ENCODE data around the gene TAOK1. TPM values are rescaled to one million over a fixed set of nuclear protein-coding genes. Genes with fewer than 3 reads are reported as not detected.

The TAOK1 gene
- polyA plus RNA-seq, 1 experiment, result 34.2 TPM

GRCh38 chr17:29575511-29576213 lies 185.5 kb downstream of the TAOK1 start:
- H3K27me3 ChIP-seq (ENCODE audit: control insufficient read depth, insufficient read depth, low read length), result no peaks in the 10 kb centered on the region
- H3K4me3 ChIP-seq (ENCODE audit: low read depth, low read length), result no peak overlapping the region
- TF ChIP-seq, protein P1, sequence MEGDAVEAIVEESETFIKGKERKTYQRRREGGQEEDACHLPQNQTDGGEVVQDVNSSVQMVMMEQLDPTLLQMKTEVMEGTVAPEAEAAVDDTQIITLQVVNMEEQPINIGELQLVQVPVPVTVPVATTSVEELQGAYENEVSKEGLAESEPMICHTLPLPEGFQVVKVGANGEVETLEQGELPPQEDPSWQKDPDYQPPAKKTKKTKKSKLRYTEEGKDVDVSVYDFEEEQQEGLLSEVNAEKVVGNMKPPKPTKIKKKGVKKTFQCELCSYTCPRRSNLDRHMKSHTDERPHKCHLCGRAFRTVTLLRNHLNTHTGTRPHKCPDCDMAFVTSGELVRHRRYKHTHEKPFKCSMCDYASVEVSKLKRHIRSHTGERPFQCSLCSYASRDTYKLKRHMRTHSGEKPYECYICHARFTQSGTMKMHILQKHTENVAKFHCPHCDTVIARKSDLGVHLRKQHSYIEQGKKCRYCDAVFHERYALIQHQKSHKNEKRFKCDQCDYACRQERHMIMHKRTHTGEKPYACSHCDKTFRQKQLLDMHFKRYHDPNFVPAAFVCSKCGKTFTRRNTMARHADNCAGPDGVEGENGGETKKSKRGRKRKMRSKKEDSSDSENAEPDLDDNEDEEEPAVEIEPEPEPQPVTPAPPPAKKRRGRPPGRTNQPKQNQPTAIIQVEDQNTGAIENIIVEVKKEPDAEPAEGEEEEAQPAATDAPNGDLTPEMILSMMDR (IDR thresholded peaks at IDR 0.05; ENCODE audit: low read depth, low read length), result no peak
- no peak for DNase-seq (ENCODE audit: low read depth, low spot score)
- no peaks in the 10 kb centered on the region; the same call in 1 of the 2 replicates for H3K9me3 ChIP-seq (ENCODE audit: control insufficient read depth, insufficient read depth, low read length)
- POLR2A ChIA-PET, result interaction anchor here (0.7 kb wide), 1 partner anchor 159 kb away, joined by 3 read pairs; no protein-coding TSS in a partner anchor
- CTCF ChIA-PET, result interaction anchor here (0.6 to 9.4 kb wide), 3 partner anchors 38 to 206 kb away, joined by 4 to 77 read pairs (median 10); no protein-coding TSS in a partner anchor
- H3K27ac ChIP-seq (ENCODE audit: low read depth, low read length), result no peak overlapping the region

DNA sequence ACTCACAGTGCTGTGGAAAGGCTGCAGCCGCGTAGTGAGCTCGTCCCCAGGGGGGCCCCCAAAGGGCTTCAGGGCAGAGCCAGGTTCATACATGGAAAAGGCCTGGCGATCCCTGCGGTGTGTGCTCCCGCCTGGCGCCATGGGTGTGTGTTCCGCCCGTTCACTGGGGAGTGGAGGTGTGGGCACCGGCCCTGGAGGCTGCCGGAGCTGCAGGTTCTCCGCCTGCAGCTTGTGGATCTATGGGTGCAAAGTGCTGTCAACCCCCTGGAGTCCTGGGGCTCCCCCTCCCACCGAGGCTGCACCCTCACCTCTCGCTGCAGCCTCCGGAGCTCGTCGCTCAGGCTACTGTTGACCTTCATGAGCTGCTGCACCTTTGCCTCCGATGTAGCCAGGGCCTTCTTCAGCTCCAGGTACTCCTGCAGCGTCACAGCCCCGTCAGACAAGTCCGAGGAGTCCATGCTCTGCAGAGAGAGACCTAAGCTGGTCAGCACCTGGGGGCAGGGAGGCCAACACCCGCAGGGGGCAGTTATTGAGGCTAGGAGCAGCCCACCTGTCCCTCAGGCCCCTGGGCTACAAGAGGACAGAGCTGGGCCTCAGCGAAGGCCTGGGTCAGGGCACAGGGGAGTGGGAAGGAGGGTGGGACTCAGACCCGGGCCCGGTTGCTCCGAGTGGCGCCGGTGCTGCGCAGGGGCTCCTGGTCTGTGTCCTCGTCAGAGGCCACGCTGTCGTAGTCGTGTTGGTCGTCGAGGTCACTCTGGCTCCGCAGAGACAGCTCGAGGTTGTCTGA lies 186.2 kb downstream of the TAOK1 start:
- H3K4me3 ChIP-seq (ENCODE audit: low read depth, low read length), result no peak overlapping the region
- H3K27me3 ChIP-seq (ENCODE audit: control insufficient read depth, insufficient read depth, low read length), result no peaks in the 10 kb centered on the region
- ChIA-PET POLR2A (interaction anchor here (0.7 to 0.8 kb wide), 2 partner anchors 13 to 159 kb away, joined by 3 read pairs; partner anchors contain the start of gene GIT1), CTCF (interaction anchor here (0.6 to 1.6 kb wide), 2 partner anchors 37 to 207 kb away, joined by 4 to 10 read pairs; no protein-coding TSS in a partner anchor)
- no peaks in the 10 kb centered on the region; the same call in 1 of the 2 replicates for H3K9me3 ChIP-seq (ENCODE audit: control insufficient read depth, insufficient read depth, low read length)
- DNase-seq (ENCODE audit: low read depth, low spot score), result no peak
- H3K27ac ChIP-seq (ENCODE audit: low read depth, low read length), result no peak overlapping the region
- TF ChIP-seq, protein P1 (IDR thresholded peaks at IDR 0.05; ENCODE audit: low read depth, low read length), result no peak

DNA sequence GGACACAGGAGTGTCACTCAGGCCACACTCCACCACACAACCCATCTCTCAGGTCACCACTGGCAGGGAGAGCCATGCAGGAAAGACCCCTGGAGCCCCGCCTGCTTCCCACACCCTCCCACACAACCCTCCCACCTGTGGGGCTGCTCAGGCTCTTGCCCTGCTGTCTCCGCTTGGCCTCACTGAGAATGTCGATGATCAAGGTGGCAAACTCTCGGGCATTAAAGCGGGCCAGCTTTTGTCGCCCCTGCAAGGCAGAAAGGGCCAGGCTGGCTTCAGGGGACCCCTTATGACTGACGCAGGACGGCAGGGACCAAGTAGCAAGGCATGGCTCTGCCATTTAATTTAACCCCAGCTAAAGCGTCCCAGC lies 186.8 kb downstream of the TAOK1 start:
- TF ChIP-seq, protein P1 (IDR thresholded peaks at IDR 0.05; ENCODE audit: low read depth, low read length), result no peak
- ChIA-PET CTCF (interaction anchor here (1.6 kb wide), 1 partner anchor 207 kb away, joined by 10 read pairs; no protein-coding TSS in a partner anchor), POLR2A (interaction anchor here (0.8 kb wide), 1 partner anchor 12 kb away, joined by 3 read pairs; the partner anchor contains the start of gene GIT1)
- H3K27ac ChIP-seq (ENCODE audit: low read depth, low read length), result no peak overlapping the region
- no peaks in the 10 kb centered on the region; the same call in 1 of the 2 replicates for H3K9me3 ChIP-seq (ENCODE audit: control insufficient read depth, insufficient read depth, low read length)
- no peaks in the 10 kb centered on the region for H3K27me3 ChIP-seq (ENCODE audit: control insufficient read depth, insufficient read depth, low read length)
- H3K4me3 ChIP-seq (ENCODE audit: low read depth, low read length), result no peak overlapping the region
- DNase-seq (ENCODE audit: low read depth, low spot score), result no peak

DNA sequence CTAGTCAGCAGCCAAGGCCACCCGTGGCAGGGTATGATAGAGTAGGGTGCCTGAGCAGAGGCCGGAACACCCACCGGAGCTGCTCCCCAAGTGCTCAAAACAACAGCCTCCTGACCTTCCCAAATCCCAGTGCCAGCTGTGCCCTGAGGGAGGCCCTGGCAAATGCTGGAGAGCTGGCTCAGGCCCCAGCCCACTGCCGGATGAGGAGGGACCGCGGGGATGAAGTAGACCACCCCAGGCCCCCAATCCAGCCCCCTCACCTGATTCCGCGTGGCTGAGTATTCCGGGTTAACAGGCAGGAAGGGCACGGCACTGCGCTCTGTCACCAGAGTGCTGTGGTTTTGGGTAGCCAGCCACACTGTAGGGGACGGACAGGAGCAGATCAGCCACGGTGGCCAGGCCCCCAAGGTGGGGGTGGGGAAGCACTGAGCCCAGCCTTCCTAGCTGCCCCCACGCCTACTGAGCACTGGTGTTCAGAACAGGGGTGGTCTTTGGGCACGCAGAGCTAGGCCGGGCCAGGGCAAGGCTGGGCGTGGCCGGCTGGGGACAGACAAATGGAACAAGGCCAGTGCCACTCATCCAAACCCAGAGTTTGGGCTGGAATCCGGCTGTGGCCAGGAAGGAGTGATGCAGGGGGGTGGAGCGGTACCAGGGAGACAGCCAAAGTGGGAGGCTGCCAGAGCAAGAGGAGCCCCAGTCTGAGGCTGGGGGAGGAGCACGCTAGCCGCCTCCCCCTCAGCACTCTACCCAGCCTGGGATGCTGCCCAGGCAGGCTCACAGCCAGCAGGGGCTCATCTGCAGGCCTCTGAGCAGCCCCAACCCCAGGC lies 187.4 kb downstream of the TAOK1 start:
- Histone ChIP-seq H3K27ac (ENCODE audit: low read depth, low read length) (no peak overlapping the region), H3K27me3 (ENCODE audit: control insufficient read depth, insufficient read depth, low read length) (no peaks in the 10 kb centered on the region), H3K4me3 (ENCODE audit: low read depth, low read length) (no peak overlapping the region), H3K9me3 (ENCODE audit: control insufficient read depth, insufficient read depth, low read length) (no peaks in the 10 kb centered on the region; the same call in 1 of the 2 replicates)
- TF ChIP-seq, protein P1 (IDR thresholded peaks at IDR 0.05; ENCODE audit: low read depth, low read length), result no peak
- DNase-seq (ENCODE audit: low read depth, low spot score), result no peak
- ChIA-PET POLR2A (no interaction called here), CTCF (interaction anchor here (1.6 to 4.6 kb wide), 2 partner anchors 40 to 208 kb away, joined by 10 to 21 read pairs; no protein-coding TSS in a partner anchor)

Measured in AG04450 (cell line).